GM13976 (cell line): Measurements from ENCODE around the gene HLA-DQA1.
"Not testable (repeated sequence)": the region's sequence is repeated elsewhere in the genome, so short reads cannot be mapped to it uniquely, and the experiment has no call there.

Source experiments
- DNase-seq: peaks from one replicate; pipeline ENCODE4 v3.0.0; 2012; ENCODE audit warnings: low spot score
- CTCF ChIP-seq: IDR thresholded peaks from 2 replicates; pipeline ENCODE4 v1.5.1; 2012; ENCODE audit warnings: borderline replicate concordance, mild to moderate bottlenecking; ENCODE audit not compliant: insufficient read depth; ENCODE audit errors: extremely low read depth, missing control alignments, control extremely low read depth
- in situ Hi-C: fragments of 300-500 bp; cut with MboI; formaldehyde crosslinking; loops from one replicate; pipeline ENCODE4 v1.12.0; 2022; ENCODE audit warnings: low sequenced_read_pairs, mixed read lengths, inconsistent platforms; ENCODE audit not compliant: unreplicated experiment

HLA-DQA1 gene

GRCh38 chr6:32664827-32665362 lies 27.7 kb downstream of the HLA-DQA1 start:
- TF ChIP-seq CTCF = no peak
- in situ Hi-C loops = loop anchor here (5.0 kb wide), 1 partner anchor 92 kb away; no protein-coding TSS in a partner anchor
- peak; percentile 30 for DNase-seq

- no peak for TF ChIP-seq CTCF
- no peak for DNase-seq
- in situ Hi-C loops = no loop called here
These were observed 28.5 kb downstream of the HLA-DQA1 start for GRCh38 chr6:32665661-32666060.

- peak; percentile 72 for DNase-seq
- no peak for TF ChIP-seq CTCF
- in situ Hi-C loops = no loop called here
These were observed 29.5 kb downstream of the HLA-DQA1 start, which contains the start of gene HLA-DQB1 for GRCh38 chr6:32666420-32667300. HLA-DQB1 (minus strand) TSS chr6:32666657; CDS start chr6:32666607, 50 bp downstream.

GRCh38 chr6:32668226-32668747 lies 31.1 kb downstream of the HLA-DQA1 start:
- TF ChIP-seq CTCF = no peak
- peak; percentile 66 for DNase-seq
- in situ Hi-C loops = no loop called here

GRCh38 chr6:32669240-32669639 lies 32.0 kb downstream of the HLA-DQA1 start:
- no peak for TF ChIP-seq CTCF
- no peak for DNase-seq
- in situ Hi-C loops = no loop called here

GRCh38 chr6:32669893-32670292 lies 32.7 kb downstream of the HLA-DQA1 start:
- in situ Hi-C loops = no loop called here
- TF ChIP-seq CTCF = no peak

GRCh38 chr6:32671908-32672307 lies 34.7 kb downstream of the HLA-DQA1 start:
- in situ Hi-C loops, DNase-seq: not testable (repeated sequence)

More at GRCh38 chr6:32669893-32670292, 32.7 kb downstream of the HLA-DQA1 start:
- no peak for DNase-seq

GRCh38 chr6:32674123-32674522 lies 36.9 kb downstream of the HLA-DQA1 start:
- DNase-seq, in situ Hi-C loops: not testable (repeated sequence)
